DND-41 (cell line): Measurements from ENCODE around the gene KIF26A.

Experiments
- ATAC-seq: fragments of 200-7000 bp; cut with Tn5 transposase; 3 replicates; pipeline ENCODE4 v1.9.1; 2021; ENCODE audit warnings: low read depth; ENCODE audit not compliant: insufficient read depth
- DNase-seq: peaks from one replicate; pipeline ENCODE4 v3.0.0-alpha.2; 2020
- H2AFZ ChIP-seq: 2 replicates; pipeline ENCODE4 v1.6.0; 2012; ENCODE audit warnings: low read depth, low read length
- H3K27ac ChIP-seq: 2 replicates; pipeline ENCODE4 v1.5.1; 2012; ENCODE audit warnings: low read length, inconsistent platforms
- H3K27me3 ChIP-seq: fragments of 200-600 bp; sonication (generic); 2 replicates; pipeline ENCODE4 v1.6.0; 2012; ENCODE audit warnings: low read length, mild to moderate bottlenecking, inconsistent platforms; ENCODE audit not compliant: insufficient read depth, poor library complexity
- H3K36me3 ChIP-seq: 2 replicates; pipeline ENCODE4 v1.5.1; 2012; ENCODE audit warnings: low read length, inconsistent platforms; ENCODE audit not compliant: insufficient read depth
- H3K4me1 ChIP-seq: 2 replicates; pipeline ENCODE4 v1.5.1; 2012; ENCODE audit warnings: mild to moderate bottlenecking, low read length; ENCODE audit not compliant: insufficient read depth
- H3K4me2 ChIP-seq: 2 replicates; pipeline ENCODE4 v1.6.0; 2012; ENCODE audit warnings: mild to moderate bottlenecking, moderate library complexity, low read length, inconsistent platforms; ENCODE audit not compliant: insufficient read depth
- H3K4me3 ChIP-seq, 2 experiments: fragments of 200-600 bp in 1 of 2; shearing (Covaris generic) in 1 of 2; 2 replicates each; pipeline ENCODE4 v1.5.1; 2012 to 2016; ENCODE audit warnings: inconsistent platforms in 2 of 2, low read length in 2 of 2, mild to moderate bottlenecking in 2 of 2, low read depth in 1 of 2, moderate library complexity in 1 of 2
- H3K79me2 ChIP-seq: 2 replicates; pipeline ENCODE4 v1.6.0; 2012; ENCODE audit warnings: low read length, inconsistent platforms; ENCODE audit not compliant: insufficient read depth
- H3K9ac ChIP-seq: 2 replicates; pipeline ENCODE4 v1.6.0; 2012; ENCODE audit warnings: low read depth, mild to moderate bottlenecking, inconsistent platforms, low read length, moderate library complexity
- H3K9me3 ChIP-seq: 2 replicates; pipeline ENCODE4 v1.5.1; 2012; ENCODE audit warnings: low read length, moderate library complexity, mild to moderate bottlenecking, inconsistent platforms; ENCODE audit not compliant: insufficient read depth, severe bottlenecking
- H4K20me1 ChIP-seq: 2 replicates; pipeline ENCODE4 v1.6.0; 2012; ENCODE audit warnings: low read length; ENCODE audit not compliant: insufficient read depth
- EZH2 ChIP-seq: IDR thresholded peaks from 3 replicates; pipeline ENCODE4 v1.6.1; 2012; ENCODE audit warnings: borderline replicate concordance, low read depth, mild to moderate bottlenecking, moderate library complexity, low read length, inconsistent platforms; ENCODE audit not compliant: severe bottlenecking
- TF ChIP-seq, protein P1 (sequence below): IDR thresholded peaks from 2 replicates; pipeline ENCODE4 v1.5.1; 2012; ENCODE audit warnings: borderline replicate concordance, low read length, moderate library complexity, mild to moderate bottlenecking; ENCODE audit not compliant: poor library complexity, severe bottlenecking; ENCODE audit errors: extremely low read depth

KIF26A gene

DNA sequence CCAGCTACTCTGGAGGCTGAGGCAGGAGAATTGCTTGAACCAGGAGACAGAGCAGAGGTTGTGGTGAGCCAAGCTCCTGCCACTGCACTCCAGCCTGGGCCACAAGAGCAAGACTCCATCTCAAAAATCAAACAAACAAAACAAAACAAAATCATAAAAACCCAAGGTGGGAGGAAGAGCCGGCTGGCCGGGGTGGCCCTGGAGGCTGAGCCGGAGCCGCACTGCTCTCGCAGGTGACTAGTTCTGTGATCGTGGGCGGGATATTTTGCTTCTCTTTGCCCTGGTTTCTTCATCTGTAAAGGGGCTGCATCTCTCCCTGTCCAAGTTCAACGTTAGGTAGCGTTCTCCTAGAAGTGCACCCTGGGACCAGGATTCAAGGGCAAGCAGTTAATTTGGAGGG, 73.4 kb downstream of the KIF26A start:
- no peak for ATAC-seq
- H3K4me2 ChIP-seq = no peak overlapping the region

DNA sequence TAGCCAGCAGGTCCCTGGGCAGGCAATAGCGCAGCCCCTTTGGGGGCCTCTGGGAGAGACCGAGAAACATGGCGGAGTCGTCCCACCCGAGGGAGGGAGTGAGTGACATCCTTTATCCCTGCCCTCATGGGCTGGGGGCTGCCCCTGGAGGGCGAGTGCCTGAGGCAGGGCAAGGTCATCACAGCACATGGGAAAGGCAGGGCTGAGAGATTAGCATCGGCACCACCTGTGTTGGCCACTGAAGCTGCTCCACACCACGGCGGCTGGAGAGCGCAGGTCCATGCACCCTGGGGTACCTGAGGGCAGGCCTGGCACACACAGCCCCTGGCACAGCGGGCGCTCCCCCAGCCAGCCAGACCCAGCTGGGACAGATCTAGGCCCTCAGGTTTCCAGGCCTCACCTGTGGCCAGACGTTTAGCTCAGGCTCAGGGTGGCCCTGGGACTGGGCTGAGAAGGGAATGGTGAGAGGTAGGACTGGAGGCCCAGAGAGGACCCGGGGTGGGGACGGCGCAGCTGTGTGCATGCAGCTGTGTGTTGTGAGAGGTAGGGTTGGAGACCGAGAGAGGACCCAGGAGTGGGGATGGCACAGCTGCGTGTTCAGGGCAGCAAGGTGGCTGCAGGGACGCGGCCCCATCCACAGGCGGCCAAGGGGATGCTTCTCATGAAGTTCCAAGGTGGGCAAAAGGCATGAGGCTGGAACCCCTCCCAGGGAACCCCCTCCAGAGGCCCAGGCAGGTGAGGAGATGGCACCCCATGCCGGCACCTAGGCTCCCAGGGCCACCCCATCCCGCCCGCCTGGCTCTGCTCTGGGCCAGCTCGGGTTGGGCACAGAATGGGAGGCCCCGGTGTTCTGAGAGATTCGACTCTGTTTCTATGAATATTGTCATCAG, 74.1 kb downstream of the KIF26A start:
- H3K4me2 ChIP-seq = no peak overlapping the region
- H3K27me3 ChIP-seq = no peaks in the 10 kb centered on the region
- H3K79me2 ChIP-seq = no peaks in the 10 kb centered on the region
- H3K36me3 ChIP-seq = no peaks in the 10 kb centered on the region
- no peak overlapping the region for H3K4me3 ChIP-seq
- H4K20me1 ChIP-seq = no peaks in the 10 kb centered on the region
- ATAC-seq = no peak
- no peak overlapping the region for H2AFZ ChIP-seq
- H3K27ac ChIP-seq = no peak overlapping the region
- no peaks in the 10 kb centered on the region for H3K4me1 ChIP-seq
- H3K9me3 ChIP-seq = no peaks in the 10 kb centered on the region
- H3K9ac ChIP-seq = no peak overlapping the region
- TF ChIP-seq EZH2 = no peak
- TF ChIP-seq, protein P1, sequence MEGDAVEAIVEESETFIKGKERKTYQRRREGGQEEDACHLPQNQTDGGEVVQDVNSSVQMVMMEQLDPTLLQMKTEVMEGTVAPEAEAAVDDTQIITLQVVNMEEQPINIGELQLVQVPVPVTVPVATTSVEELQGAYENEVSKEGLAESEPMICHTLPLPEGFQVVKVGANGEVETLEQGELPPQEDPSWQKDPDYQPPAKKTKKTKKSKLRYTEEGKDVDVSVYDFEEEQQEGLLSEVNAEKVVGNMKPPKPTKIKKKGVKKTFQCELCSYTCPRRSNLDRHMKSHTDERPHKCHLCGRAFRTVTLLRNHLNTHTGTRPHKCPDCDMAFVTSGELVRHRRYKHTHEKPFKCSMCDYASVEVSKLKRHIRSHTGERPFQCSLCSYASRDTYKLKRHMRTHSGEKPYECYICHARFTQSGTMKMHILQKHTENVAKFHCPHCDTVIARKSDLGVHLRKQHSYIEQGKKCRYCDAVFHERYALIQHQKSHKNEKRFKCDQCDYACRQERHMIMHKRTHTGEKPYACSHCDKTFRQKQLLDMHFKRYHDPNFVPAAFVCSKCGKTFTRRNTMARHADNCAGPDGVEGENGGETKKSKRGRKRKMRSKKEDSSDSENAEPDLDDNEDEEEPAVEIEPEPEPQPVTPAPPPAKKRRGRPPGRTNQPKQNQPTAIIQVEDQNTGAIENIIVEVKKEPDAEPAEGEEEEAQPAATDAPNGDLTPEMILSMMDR = no peak
- no peak for DNase-seq

More for the DNA sequence above, 73.4 kb downstream of the KIF26A start:
- DNase-seq = no peak
- no peak overlapping the region for H3K4me3 ChIP-seq
- H3K79me2 ChIP-seq = no peaks in the 10 kb centered on the region
- H4K20me1 ChIP-seq = no peaks in the 10 kb centered on the region
- H3K4me1 ChIP-seq = no peaks in the 10 kb centered on the region
- H3K9ac ChIP-seq = no peak overlapping the region
- H2AFZ ChIP-seq = no peak overlapping the region
- TF ChIP-seq, protein P1 = no peak
- no peak for TF ChIP-seq EZH2
- no peaks in the 10 kb centered on the region for H3K9me3 ChIP-seq
- H3K36me3 ChIP-seq = no peaks in the 10 kb centered on the region
- no peak overlapping the region for H3K27ac ChIP-seq
- no peaks in the 10 kb centered on the region for H3K27me3 ChIP-seq

DNA sequence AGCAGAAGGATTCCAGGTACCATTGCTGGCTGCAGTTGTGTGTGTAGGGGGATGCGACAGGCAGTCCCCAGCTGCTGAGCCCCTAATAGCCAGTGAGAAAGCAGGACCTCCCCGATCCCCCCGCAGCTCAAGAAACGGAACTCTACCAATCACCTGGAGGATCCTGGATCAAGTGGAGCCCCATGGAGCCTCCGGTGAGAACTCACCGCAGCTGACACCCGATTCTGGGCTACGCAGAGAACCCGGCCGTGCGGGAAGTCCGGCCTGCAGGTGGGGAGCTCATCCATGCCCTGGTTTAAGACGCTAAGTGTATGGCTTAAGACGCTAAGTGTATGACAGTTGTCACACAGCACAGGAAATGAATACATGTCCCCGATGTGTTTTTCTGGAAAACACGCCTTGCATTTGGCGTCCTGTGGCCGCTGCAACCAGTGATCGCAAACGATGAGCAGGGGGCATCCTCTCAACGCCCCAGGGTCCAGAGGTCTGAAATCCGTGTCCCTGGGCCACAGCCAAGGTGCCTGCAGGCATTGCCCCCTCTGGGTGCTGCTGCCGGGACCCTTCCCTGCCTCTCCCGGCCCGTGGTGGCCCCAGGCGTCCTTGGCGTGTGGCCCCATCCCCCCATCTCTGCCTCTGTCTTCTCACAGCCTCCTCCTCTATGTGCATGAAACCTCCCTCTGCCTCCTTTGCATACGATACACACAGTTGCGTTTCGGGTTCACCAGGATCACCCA, 75.1 kb downstream of the KIF26A start:
- H2AFZ ChIP-seq = no peak overlapping the region
- ATAC-seq (no peak), DNase-seq (no peak)
- H3K9ac ChIP-seq = no peak overlapping the region
- no peak for TF ChIP-seq EZH2
- TF ChIP-seq, protein P1 = no peak
- no peaks in the 10 kb centered on the region for H3K79me2 ChIP-seq
- no peaks in the 10 kb centered on the region; the same call in 1 of the 2 replicates for H4K20me1 ChIP-seq
- H3K9me3 ChIP-seq = no peaks in the 10 kb centered on the region
- no peak overlapping the region for H3K27ac ChIP-seq
- no peak overlapping the region for H3K4me3 ChIP-seq
- H3K4me2 ChIP-seq = no peak overlapping the region
- H3K27me3 ChIP-seq = no peaks in the 10 kb centered on the region
- H3K4me1 ChIP-seq = no peaks in the 10 kb centered on the region
- H3K36me3 ChIP-seq = no peaks in the 10 kb centered on the region
